A549 (cell line): ENCODE data around the gene ENTR1. TPM values are rescaled to one million over a fixed set of nuclear protein-coding genes. Genes with fewer than 3 reads are reported as not detected.

ENCODE experiments used
- ATAC-seq, 2 experiments: fragments of 200-7000 bp in 1 of 2; fragments of >200 bp in 1 of 2; cut with Nextera tagmentation in 1 of 2; cut with Tn5 transposase in 1 of 2; 3 replicates each; pipeline versions ENCODE4 v1.8.0 to v1.9.1; 2018 to 2020; ENCODE audit warnings: mild to moderate bottlenecking in 1 of 2, moderate library complexity in 1 of 2
- CTCF ChIA-PET: fragments of 300-600 bp; sonication (Branson Sonifier 250); formaldehyde crosslinking; extraction: SDS; loops from one replicate; lab custom pipeline; 2021; ENCODE audit warnings: antibody characterized with exemption, inconsistent platforms; lab: Yijun Ruan, JAX
- POLR2A ChIA-PET: fragments of 350-600 bp; formaldehyde crosslinking; extraction: SDS; loops from one replicate; lab custom pipeline; 2021; ENCODE audit warnings: antibody characterized with exemption, inconsistent platforms; lab: Yijun Ruan, JAX
- DNase-seq, 2 experiments: peaks; one replicate each; pipeline versions ENCODE4 v3.0.0 to v3.0.0-alpha.2; 2011 to 2016; ENCODE audit warnings: low read depth in 1 of 2, low spot score in 1 of 2
- FAIRE-seq: peaks from 2 replicates; lab custom pipeline; 2011; peaks lifted over from hg19 to GRCh38; lab: Jason Lieb, UNC
- H3K27ac ChIP-seq, 2 experiments: fragments of >200 bp; sonication (Bioruptor Twin); formaldehyde crosslinking; 3 replicates each; pipeline ENCODE4 v1.5.1; 2016 to 2017
- H3K4me1 ChIP-seq: fragments of >200 bp; sonication (Bioruptor Twin); formaldehyde crosslinking; 3 replicates; pipeline ENCODE4 v1.6.1; 2016
- H3K4me2 ChIP-seq: fragments of >200 bp; sonication (Bioruptor Twin); formaldehyde crosslinking; 3 replicates; pipeline ENCODE4 v1.6.1; 2016
- H3K4me3 ChIP-seq: fragments of >200 bp; sonication (Bioruptor Twin); formaldehyde crosslinking; 3 replicates; pipeline ENCODE4 v1.5.1; 2016
- H3K9me3 ChIP-seq: fragments of >200 bp; sonication (Bioruptor Twin); formaldehyde crosslinking; 3 replicates; pipeline ENCODE4 v1.6.1; 2016
- BHLHE40 ChIP-seq: IDR thresholded peaks from 2 replicates; pipeline ENCODE4 v1.6.1; 2012; ENCODE audit warnings: low read depth, low read length, inconsistent platforms
- CBX2 ChIP-seq: fragments of 200-600 bp; sonication (generic); IDR thresholded peaks from 2 replicates; pipeline ENCODE4 v1.6.1; 2016; ENCODE audit warnings: low read depth, mild to moderate bottlenecking, borderline replicate concordance
- CHD4 ChIP-seq: fragments of 200-600 bp; sonication (generic); IDR thresholded peaks from 2 replicates; pipeline ENCODE4 v1.6.1; 2016; ENCODE audit warnings: antibody characterized with exemption, mild to moderate bottlenecking, borderline replicate concordance
- CTCF ChIP-seq: fragments of >200 bp; sonication (Bioruptor Twin); formaldehyde crosslinking; IDR thresholded peaks from 3 replicates; pipeline ENCODE4 v1.5.1; 2016
- E2F6 ChIP-seq: IDR thresholded peaks from 2 replicates; pipeline ENCODE4 v1.6.1; 2012; ENCODE audit warnings: low read depth, borderline replicate concordance
- EP300 ChIP-seq, 2 experiments: fragments of >200 bp; sonication (Bioruptor Twin); formaldehyde crosslinking; IDR thresholded peaks; 2 replicates in 1 of 2; 3 replicates in 1 of 2; pipeline ENCODE4 v1.6.1; 2016 to 2017
- FOSB ChIP-seq: fragments of 250-450 bp; sonication (Bioruptor Pico); IDR thresholded peaks from 2 replicates; pipeline ENCODE4 v1.5.0; 2020; ENCODE audit warnings: mild to moderate bottlenecking, moderate library complexity
- HEYL ChIP-seq: fragments of 250-450 bp; sonication (Bioruptor Pico); IDR thresholded peaks from 2 replicates; pipeline ENCODE4 v1.8.0; 2021; ENCODE audit warnings: mild to moderate bottlenecking, moderate library complexity
- HOXA7 ChIP-seq: fragments of 250-450 bp; sonication (Bioruptor Pico); IDR thresholded peaks from 2 replicates; pipeline ENCODE4 v1.5.0; 2020; ENCODE audit warnings: mild to moderate bottlenecking, moderate library complexity
- HOXB5 ChIP-seq: fragments of 250-450 bp; sonication (Bioruptor Pico); IDR thresholded peaks from 2 replicates; pipeline ENCODE4 v1.5.0; 2020; ENCODE audit warnings: mild to moderate bottlenecking, moderate library complexity
- KDM5A ChIP-seq: fragments of 200-600 bp; sonication (generic); IDR thresholded peaks from 2 replicates; pipeline ENCODE4 v1.6.1; 2016; ENCODE audit warnings: antibody characterized with exemption, mild to moderate bottlenecking
- MAX ChIP-seq: IDR thresholded peaks from 2 replicates; pipeline ENCODE4 v1.6.1; 2012
- MAZ ChIP-seq: fragments of 150-350 bp; IDR thresholded peaks from 2 replicates; pipeline ENCODE4 v1.6.1; 2014; ENCODE audit warnings: antibody characterized with exemption, low read depth, low read length, borderline replicate concordance
- NPAS2 ChIP-seq: fragments of 250-450 bp; sonication (Bioruptor Pico); IDR thresholded peaks from 2 replicates; pipeline ENCODE4 v1.8.0; 2022; ENCODE audit warnings: mild to moderate bottlenecking, moderate library complexity, borderline replicate concordance
- NR3C1 ChIP-seq: fragments of >200 bp; sonication (Bioruptor Twin); formaldehyde crosslinking; IDR thresholded peaks from 3 replicates; pipeline ENCODE4 v1.6.1; 2017
- PBX3 ChIP-seq: IDR thresholded peaks from 2 replicates; pipeline ENCODE4 v1.6.1; 2012
- PHF8 ChIP-seq: fragments of 200-600 bp; sonication (generic); IDR thresholded peaks from 2 replicates; pipeline ENCODE4 v1.6.1; 2016; ENCODE audit warnings: low read depth, mild to moderate bottlenecking, antibody characterized with exemption, moderate library complexity, borderline replicate concordance
- RAD21 ChIP-seq, 2 experiments: fragments of >200 bp in 1 of 2; sonication (Bioruptor Twin) in 1 of 2; formaldehyde crosslinking in 1 of 2; IDR thresholded peaks in 1 of 2; conservative IDR thresholded peaks in 1 of 2; 2 replicates in 1 of 2; 3 replicates in 1 of 2; pipeline ENCODE4 v1.6.1; 2012 to 2018; ENCODE audit warnings: inconsistent platforms in 1 of 2
- REST ChIP-seq: fragments of 200-600 bp; sonication (generic); IDR thresholded peaks from 2 replicates; pipeline ENCODE4 v1.6.1; 2016; ENCODE audit warnings: antibody characterized with exemption, mild to moderate bottlenecking, moderate library complexity
- RNF2 ChIP-seq: fragments of 200-600 bp; sonication (generic); IDR thresholded peaks from 2 replicates; pipeline ENCODE4 v1.6.1; 2016; ENCODE audit warnings: low read depth, mild to moderate bottlenecking, antibody characterized with exemption, moderate library complexity, borderline replicate concordance
- SREBF2 ChIP-seq: fragments of 450-650 bp; IDR thresholded peaks from 2 replicates; pipeline ENCODE4 v1.6.1; 2014; ENCODE audit warnings: mild to moderate bottlenecking, moderate library complexity
- TP53 ChIP-seq: fragments of 250-450 bp; sonication (Bioruptor Pico); IDR thresholded peaks from 2 replicates; pipeline ENCODE4 v1.5.0; 2021; ENCODE audit warnings: mild to moderate bottlenecking, moderate library complexity
- ZFP36 ChIP-seq: fragments of 450-650 bp; IDR thresholded peaks from 2 replicates; pipeline ENCODE4 v1.6.1; 2014; ENCODE audit warnings: borderline replicate concordance; ENCODE audit not compliant: partially characterized antibody
- WGBS: methylation state at CpG from one replicate; pipeline ENCODE4 v1.1.6; 2017; ENCODE audit errors: missing lambda C conversion rate; 5-methylcytosine and 5-hydroxymethylcytosine counted together
- polyA plus RNA-seq, 4 experiments: library from polyadenylated mRNA; depleted of rRNA in 3 of 4; stranded (reverse); fragments of >200 nt; fragmentation: RNase III in 1 of 4; extraction: RNeasy Plus Mini Kit Qiagen cat#74134 plus additional on column Dnase treatment in 1 of 4; gene quantifications; 2 replicates in 3 of 4; 3 replicates in 1 of 4; pipeline ENCODE4 v1.2.3, GENCODE V29; 2011 to 2017

Gene ENTR1
- polyA plus RNA-seq, 2 of the 4 experiments (the other 2 are of a cell fraction) = 63.8 to 75.8 TPM

- FAIRE-seq = no peak
- WGBS = 93% methylated on average over 18 of the region's 25 CpGs
Measured at GRCh38 chr9:136381966-136382513, 28.4 kb downstream of the ENTR1 start.

GRCh38 chr9:136381311-136381710 lies 29.1 kb downstream of the ENTR1 start:
- no peaks in the 10 kb centered on the region for H3K4me1 ChIP-seq
- no peak overlapping the region for H3K4me3 ChIP-seq
- DNase-seq (no peak), FAIRE-seq (no peak), ATAC-seq (no peak)
- no peak overlapping the region for H3K27ac ChIP-seq
- WGBS = 100% methylated on average over 2 of the region's 9 CpGs
- CTCF ChIA-PET = interaction anchor here (0.9 to 10.0 kb wide), 7 partner anchors 8 to 155 kb away, joined by 3 to 100 read pairs (median 5); partner anchors contain the start of genes DNLZ and SNAPC4
- no peak overlapping the region for H3K4me2 ChIP-seq
- POLR2A ChIA-PET = no interaction called here
- H3K9me3 ChIP-seq = no peaks in the 10 kb centered on the region
- TF ChIP-seq RNF2 (no peak), SREBF2 (no peak), HOXA7 (CRISPR knock-in tag) (no peak), MAX (no peak), EP300 (IDR thresholded peaks at IDR 0.05) (no peak), RAD21 (conservative IDR thresholded peaks at IDR 0.05 in 1 of 2, IDR thresholded peaks at IDR 0.05 in 1 of 2) (no peak), CTCF (no peak), KDM5A (no peak), NR3C1 (no peak), PBX3 (no peak), REST (no peak)

More at GRCh38 chr9:136381966-136382513, 28.4 kb downstream of the ENTR1 start:
- Histone ChIP-seq H3K4me2 (no peak overlapping the region), H3K4me3 (no peak overlapping the region), H3K4me1 (no peaks in the 10 kb centered on the region), H3K27ac (no peak overlapping the region), H3K9me3 (no peaks in the 10 kb centered on the region)
- DNase-seq (no peak), ATAC-seq (no peak)
- ChIA-PET POLR2A (no interaction called here), CTCF (interaction anchor here (0.7 to 10.0 kb wide), 7 partner anchors 7 to 43 kb away, joined by 3 to 100 read pairs (median 5); partner anchors contain the start of genes DNLZ and SNAPC4)
- TF ChIP-seq E2F6 = no peak
- no peak for TF ChIP-seq HOXB5
- no peak for TF ChIP-seq FOSB (CRISPR knock-in tag)
- TF ChIP-seq PHF8 = no peak
- no peak for TF ChIP-seq CHD4
- TF ChIP-seq SREBF2 = no peak
- TF ChIP-seq REST = no peak
- TF ChIP-seq MAX = no peak
- TF ChIP-seq HEYL (CRISPR knock-in tag) = no peak
- no peak for TF ChIP-seq CBX2
- no peak for TF ChIP-seq BHLHE40
- no peak for TF ChIP-seq ZFP36
- no peak for TF ChIP-seq TP53 (CRISPR knock-in tag)
- TF ChIP-seq MAZ = no peak
- TF ChIP-seq EP300 (IDR thresholded peaks at IDR 0.05) = no peak
- no peak for TF ChIP-seq NPAS2 (CRISPR knock-in tag)
